Neutrophil (primary cell): ENCODE data around the gene OTOA.
"Not testable (repeated sequence)": the region's sequence is repeated elsewhere in the genome, so short reads cannot be mapped to it uniquely, and the experiment has no call there.

Source experiments
- H3K27ac ChIP-seq: fragments of 200-600 bp; sonication (generic); 2 replicates; pipeline ENCODE4 v1.5.1; 2016; ENCODE audit warnings: mild to moderate bottlenecking, moderate library complexity
- H3K27me3 ChIP-seq: fragments of 200-600 bp; sonication (generic); 2 replicates; pipeline ENCODE4 v1.6.0; 2016; ENCODE audit warnings: mild to moderate bottlenecking
- H3K36me3 ChIP-seq: fragments of 200-600 bp; sonication (generic); 2 replicates; pipeline ENCODE4 v1.5.1; 2017
- H3K4me1 ChIP-seq, 2 experiments: fragments of 200-600 bp in 1 of 2; sonication (generic) in 1 of 2; 1 replicate in 1 of 2; 2 replicates in 1 of 2; pipeline versions ENCODE4 v1.5.1 to v1.6.1; 2013 to 2016; ENCODE audit warnings: low read depth in 1 of 2, low read length in 1 of 2, mild to moderate bottlenecking in 1 of 2, moderate library complexity in 1 of 2; ENCODE audit not compliant: control insufficient read depth in 1 of 2, insufficient read depth in 1 of 2
- H3K4me3 ChIP-seq, 2 experiments: fragments of 200-600 bp in 1 of 2; sonication (generic) in 1 of 2; 1 replicate in 1 of 2; 2 replicates in 1 of 2; pipeline ENCODE4 v1.5.1; 2013 to 2016; ENCODE audit warnings: low read depth in 1 of 2, low read length in 1 of 2, mild to moderate bottlenecking in 1 of 2, moderate library complexity in 1 of 2
- H3K9me3 ChIP-seq: fragments of 200-600 bp; sonication (generic); 2 replicates; pipeline ENCODE4 v1.5.1; 2016
- TF ChIP-seq, protein P1 (sequence below): fragments of 200-600 bp; sonication (generic); IDR thresholded peaks from 2 replicates; pipeline ENCODE4 v1.5.1; 2016; ENCODE audit warnings: antibody characterized with exemption

Gene OTOA

DNA sequence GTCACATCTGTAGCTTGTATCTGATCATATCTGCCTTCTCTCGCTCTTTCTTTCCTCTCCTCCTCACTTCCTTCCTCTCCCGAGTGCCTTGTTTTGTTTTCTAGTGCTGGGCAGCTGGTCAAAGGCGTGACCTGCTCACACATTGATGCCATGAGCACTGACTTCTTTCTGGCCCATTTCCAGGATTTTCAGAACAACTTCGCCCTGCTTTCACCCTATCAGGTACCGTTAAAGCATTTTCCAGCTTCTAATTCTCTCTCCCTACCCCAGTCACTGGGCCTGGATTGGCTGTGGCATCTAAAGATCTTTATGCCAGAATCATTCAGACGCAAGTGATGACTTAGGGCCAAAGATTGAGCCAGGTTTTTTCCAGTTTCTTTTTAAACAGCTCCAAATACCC, 55.5 kb downstream of the OTOA start:
- Histone ChIP-seq H3K27me3 (peaks cover 5% of the 10 kb centered on the region), H3K9me3 (no peaks in the 10 kb centered on the region), H3K36me3 (no peaks in the 10 kb centered on the region), H3K4me1 (no peaks in the 10 kb centered on the region), H3K27ac (no peak overlapping the region), H3K4me3 (no peak overlapping the region)
- TF ChIP-seq, protein P1, sequence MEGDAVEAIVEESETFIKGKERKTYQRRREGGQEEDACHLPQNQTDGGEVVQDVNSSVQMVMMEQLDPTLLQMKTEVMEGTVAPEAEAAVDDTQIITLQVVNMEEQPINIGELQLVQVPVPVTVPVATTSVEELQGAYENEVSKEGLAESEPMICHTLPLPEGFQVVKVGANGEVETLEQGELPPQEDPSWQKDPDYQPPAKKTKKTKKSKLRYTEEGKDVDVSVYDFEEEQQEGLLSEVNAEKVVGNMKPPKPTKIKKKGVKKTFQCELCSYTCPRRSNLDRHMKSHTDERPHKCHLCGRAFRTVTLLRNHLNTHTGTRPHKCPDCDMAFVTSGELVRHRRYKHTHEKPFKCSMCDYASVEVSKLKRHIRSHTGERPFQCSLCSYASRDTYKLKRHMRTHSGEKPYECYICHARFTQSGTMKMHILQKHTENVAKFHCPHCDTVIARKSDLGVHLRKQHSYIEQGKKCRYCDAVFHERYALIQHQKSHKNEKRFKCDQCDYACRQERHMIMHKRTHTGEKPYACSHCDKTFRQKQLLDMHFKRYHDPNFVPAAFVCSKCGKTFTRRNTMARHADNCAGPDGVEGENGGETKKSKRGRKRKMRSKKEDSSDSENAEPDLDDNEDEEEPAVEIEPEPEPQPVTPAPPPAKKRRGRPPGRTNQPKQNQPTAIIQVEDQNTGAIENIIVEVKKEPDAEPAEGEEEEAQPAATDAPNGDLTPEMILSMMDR = no peak

DNA sequence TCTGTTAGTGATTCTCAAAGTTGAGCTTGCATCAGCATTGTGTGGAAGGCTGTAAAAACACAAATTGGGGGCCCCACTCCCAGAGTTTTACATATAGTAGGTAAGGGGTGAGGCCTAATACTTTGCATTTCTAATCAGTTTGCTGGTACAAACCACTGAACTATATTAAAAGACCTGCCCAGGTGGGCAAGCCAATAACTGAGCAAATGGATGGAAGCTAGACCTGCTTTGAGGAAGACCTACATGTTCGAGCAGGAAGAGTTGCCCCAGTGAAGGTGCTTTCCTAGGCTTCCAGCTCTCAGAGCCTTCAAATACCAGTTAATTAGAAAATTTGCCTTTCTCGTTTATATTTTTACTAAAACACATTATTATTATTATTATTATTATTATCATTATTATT, 56.8 kb downstream of the OTOA start:
- no peak overlapping the region for H3K27ac ChIP-seq
- TF ChIP-seq, protein P1 = no peak

DNA sequence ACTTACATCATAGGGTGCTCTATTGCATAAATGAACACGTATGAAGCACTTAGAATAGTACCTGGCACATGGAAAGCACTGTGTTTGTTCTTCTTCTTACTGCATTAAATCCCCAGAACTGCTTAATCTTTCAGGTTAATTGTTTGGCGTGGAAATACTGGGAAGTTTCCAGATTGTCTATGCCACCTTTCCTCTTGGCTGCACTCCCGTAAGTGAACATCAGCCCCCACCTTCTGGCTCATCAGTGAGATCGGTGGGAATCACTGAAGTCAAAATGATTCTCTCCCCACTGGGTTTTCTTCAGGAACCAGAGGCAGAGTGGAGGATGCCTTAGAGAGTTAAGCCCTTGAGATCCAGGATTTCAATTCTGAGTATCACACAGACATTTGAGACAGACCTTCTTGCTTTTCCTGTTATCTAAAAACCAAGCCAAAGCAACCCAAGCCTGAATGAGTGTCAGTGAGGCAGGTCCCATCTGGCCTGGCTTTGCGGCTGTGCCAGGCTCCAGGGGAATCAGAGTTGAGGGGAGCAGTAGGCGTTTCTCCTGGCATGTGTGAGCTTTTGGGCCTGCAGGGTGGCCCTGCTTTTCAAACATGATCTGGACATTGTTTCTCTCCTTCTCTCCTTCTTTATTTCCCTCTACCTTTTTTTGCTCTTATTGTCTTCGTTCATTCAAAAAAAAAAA, 59.1 kb downstream of the OTOA start:
- H3K4me3 ChIP-seq = no peak overlapping the region
- no peaks in the 10 kb centered on the region for H3K9me3 ChIP-seq
- H3K36me3 ChIP-seq = no peaks in the 10 kb centered on the region
- peaks cover 5% of the 10 kb centered on the region for H3K27me3 ChIP-seq
- TF ChIP-seq, protein P1 = no peak
- H3K4me1 ChIP-seq = no peaks in the 10 kb centered on the region
- no peak overlapping the region for H3K27ac ChIP-seq

More for the DNA sequence above, 56.8 kb downstream of the OTOA start:
- H3K9me3 ChIP-seq = no peaks in the 10 kb centered on the region
- H3K4me3 ChIP-seq = no peak overlapping the region
- H3K27me3 ChIP-seq = peaks cover 5% of the 10 kb centered on the region
- no peaks in the 10 kb centered on the region for H3K4me1 ChIP-seq
- no peaks in the 10 kb centered on the region for H3K36me3 ChIP-seq

DNA sequence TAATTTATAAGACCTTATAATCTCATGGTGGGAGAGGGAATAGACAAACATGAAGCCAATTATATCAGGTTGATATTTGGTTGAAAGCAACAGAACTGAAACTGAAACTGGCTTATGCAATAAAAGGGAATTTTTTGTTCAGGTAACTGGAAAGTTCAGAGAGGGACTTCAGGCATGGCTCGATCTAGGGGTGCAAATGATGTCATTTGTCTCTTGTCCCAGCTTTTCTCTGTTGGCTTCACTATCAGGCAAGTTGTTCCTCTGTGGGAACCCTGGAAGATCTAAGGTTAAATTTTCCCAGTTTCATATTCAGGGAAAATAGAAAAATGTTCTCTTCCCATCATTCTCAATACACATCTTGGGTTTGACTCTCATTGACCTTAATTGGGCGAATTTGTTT, 59.8 kb downstream of the OTOA start:
- no peaks in the 10 kb centered on the region for H3K36me3 ChIP-seq
- peaks cover 5% of the 10 kb centered on the region for H3K27me3 ChIP-seq
- H3K27ac ChIP-seq = no peak overlapping the region
- TF ChIP-seq, protein P1 = no peak
- no peak overlapping the region for H3K4me3 ChIP-seq
- no peaks in the 10 kb centered on the region for H3K4me1 ChIP-seq
- no peaks in the 10 kb centered on the region for H3K9me3 ChIP-seq

DNA sequence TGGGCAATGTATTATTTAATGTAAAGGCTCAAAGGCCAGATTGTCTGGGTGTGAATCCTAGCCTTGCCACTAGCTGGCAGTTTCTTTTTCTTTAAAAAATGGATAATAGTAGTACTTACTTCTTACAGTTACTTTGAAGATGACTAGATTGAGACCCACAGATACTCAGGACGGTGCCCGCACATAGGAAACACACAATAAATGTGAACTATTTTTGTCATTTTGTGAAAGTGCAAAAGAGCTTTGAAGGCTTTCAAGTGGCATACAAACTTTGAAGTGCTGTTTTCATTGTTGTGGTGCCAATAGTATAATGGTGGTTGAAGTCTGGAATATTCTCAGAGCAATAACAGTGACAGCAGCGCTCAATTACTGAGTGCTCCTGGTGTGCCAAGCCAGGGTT, 63.6 kb downstream of the OTOA start:
- TF ChIP-seq, protein P1 = no peak
- Histone ChIP-seq H3K27me3 (peaks cover 5% of the 10 kb centered on the region), H3K4me3 (no peak overlapping the region), H3K36me3 (no peaks in the 10 kb centered on the region), H3K4me1 (no peaks in the 10 kb centered on the region), H3K9me3 (no peaks in the 10 kb centered on the region), H3K27ac (no peak overlapping the region)

DNA sequence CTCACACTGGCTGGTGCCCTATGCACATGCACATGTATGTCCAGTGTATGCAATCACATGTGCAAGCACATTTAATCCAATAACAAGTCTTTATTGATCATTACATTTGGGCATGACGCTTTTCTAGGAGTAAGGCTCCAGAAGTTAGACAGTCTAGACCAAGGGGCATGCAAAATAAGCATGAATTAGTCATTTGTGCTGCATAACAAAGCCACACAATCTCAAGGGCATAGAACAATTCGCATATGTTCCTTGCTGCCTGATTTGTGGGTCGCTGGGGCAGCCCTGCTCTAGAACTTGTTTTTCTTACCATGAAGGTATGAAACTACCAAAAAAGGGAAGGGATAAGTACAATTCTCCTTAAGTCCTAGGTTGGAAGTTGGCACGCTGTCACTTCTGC, 67.5 kb downstream of the OTOA start:
- not testable (repeated sequence) for H3K27ac ChIP-seq

DNA sequence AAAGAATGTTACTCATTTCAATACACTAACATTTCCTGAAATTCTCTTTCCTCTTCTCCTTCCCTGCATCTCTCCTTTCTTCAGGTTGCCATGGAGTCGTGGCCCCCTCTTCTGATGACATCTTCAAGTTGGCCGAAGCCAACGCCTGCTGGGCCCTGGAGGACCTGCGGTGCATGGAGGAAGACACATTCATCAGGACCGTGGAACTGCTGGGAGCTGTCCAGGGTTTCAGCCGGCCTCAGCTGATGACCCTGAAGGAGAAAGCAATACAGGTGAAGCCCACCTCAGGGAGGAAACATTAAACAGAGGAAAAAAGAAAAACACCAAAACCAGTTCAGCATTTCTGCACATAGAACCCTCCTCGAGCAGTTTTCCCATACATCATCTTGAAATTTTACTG, 76.9 kb downstream of the OTOA start:
- not testable (repeated sequence) for H3K4me3 ChIP-seq, H3K9me3 ChIP-seq, H3K27ac ChIP-seq, H3K36me3 ChIP-seq, H3K4me1 ChIP-seq, H3K27me3 ChIP-seq

More for the DNA sequence above, 67.5 kb downstream of the OTOA start:
- H3K36me3 ChIP-seq, H3K9me3 ChIP-seq, H3K27me3 ChIP-seq, H3K4me1 ChIP-seq, H3K4me3 ChIP-seq: not testable (repeated sequence)
